ENCODE results near the gene ARHGAP10.

DNA sequence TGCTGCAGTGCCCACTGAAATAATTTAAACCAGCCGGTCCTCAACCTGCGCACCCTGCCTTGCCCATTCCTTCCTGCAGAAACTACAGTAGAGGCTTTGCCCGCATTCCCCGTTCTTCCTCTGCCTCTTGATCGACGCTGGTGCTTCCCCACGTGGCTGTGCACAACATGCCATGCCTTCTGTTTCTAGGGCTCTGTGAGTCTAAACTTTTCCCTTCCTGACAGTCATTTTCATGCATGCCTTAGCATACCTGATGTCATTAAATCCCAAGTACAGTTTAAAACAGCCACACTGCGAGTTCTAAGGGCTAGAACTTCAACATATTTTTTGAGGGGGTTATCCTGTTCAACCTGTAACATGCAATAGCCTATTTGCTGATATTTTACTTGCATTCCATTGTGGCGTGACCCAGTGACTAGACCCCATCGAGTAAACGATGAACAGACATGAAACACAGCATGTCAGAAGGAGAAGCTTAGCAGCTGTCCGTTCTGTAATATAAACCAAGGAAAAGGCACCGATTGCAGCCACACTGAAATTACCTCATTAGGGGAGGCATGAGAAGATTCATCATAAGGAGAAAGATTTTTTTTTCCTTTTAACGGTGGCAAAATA lies 232.5 kb downstream of the ARHGAP10 start:
- TF ChIP-seq, protein P1, sequence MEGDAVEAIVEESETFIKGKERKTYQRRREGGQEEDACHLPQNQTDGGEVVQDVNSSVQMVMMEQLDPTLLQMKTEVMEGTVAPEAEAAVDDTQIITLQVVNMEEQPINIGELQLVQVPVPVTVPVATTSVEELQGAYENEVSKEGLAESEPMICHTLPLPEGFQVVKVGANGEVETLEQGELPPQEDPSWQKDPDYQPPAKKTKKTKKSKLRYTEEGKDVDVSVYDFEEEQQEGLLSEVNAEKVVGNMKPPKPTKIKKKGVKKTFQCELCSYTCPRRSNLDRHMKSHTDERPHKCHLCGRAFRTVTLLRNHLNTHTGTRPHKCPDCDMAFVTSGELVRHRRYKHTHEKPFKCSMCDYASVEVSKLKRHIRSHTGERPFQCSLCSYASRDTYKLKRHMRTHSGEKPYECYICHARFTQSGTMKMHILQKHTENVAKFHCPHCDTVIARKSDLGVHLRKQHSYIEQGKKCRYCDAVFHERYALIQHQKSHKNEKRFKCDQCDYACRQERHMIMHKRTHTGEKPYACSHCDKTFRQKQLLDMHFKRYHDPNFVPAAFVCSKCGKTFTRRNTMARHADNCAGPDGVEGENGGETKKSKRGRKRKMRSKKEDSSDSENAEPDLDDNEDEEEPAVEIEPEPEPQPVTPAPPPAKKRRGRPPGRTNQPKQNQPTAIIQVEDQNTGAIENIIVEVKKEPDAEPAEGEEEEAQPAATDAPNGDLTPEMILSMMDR (IDR thresholded peaks at IDR 0.05): no peak
- TF ChIP-seq EZH2 (IDR thresholded peaks at IDR 0.05): no peak
- no peak for TF ChIP-seq EZH2phosphoT487 (IDR thresholded peaks at IDR 0.05)

All from neural progenitor cell (in vitro differentiated cells).